HG03135 (cell line): ENCODE results near the gene CNOT8.
"Not testable (repeated sequence)": the region's sequence is repeated elsewhere in the genome, so short reads cannot be mapped to it uniquely, and the experiment has no call there.

Source experiments
- ATAC-seq: cut with Tn5 transposase; IDR thresholded peaks from one replicate; pipeline ENCODE4 v1.9.1; 2021; ENCODE audit warnings: mild to moderate bottlenecking, moderate library complexity; ENCODE audit not compliant: unreplicated experiment

CNOT8 gene

DNA sequence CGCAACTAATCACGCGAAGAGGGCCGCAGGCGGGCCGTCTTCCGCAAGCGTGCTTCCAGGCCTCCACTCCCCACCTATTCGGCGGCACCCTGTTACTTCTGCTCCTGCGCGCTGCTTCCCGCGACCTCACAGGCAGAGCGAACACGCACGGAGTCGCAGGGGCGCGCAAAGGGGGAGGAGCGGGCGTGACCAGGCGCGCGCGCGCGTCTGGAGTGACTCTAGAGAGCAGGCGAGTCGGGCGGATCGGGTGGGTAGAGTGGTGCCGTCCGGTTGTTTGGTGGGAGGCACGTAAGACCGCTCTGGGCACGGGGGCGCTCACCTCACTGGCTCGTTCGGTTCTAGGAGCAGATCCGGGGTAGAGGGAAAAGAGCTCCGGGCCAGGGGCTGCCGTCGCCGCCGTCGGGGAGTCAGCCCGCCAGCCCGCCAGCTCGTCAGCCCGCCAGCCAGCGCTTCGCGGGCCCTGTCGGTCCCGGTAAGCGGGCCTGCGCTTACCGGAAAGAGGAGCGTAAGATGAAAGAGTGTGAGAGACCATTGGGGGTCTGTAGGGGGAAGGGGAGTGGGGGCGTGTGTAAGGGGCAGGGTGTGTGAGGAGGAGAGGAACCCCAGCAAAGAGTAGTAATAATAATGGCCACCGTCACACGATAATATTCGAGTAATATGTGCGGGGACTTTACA lies at the start of gene CNOT8:
TSS of gene CNOT8 (plus strand) at position 331 of the 675 bp plus-strand sequence. CDS start 4,652 bp downstream, outside the sequence.
- peak; percentile 80 for ATAC-seq

DNA sequence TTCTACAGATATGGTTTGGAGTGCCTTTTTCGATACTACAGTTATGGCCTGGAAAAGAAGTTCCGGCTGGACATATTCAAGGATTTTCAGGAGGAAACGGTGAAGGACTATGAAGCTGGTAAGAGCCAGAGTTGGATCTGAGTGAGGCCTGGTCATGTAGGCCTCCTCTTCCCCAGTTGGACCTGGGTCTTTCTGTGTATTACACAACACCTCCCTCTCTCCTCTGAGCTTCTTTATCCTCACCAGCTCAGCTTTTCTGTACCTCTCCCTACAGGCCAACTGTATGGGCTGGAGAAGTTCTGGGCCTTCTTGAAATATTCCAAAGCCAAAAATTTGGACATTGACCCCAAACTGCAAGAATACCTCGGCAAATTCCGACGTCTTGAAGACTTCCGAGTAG lies 47.2 kb upstream of the CNOT8 start:
- ATAC-seq: no peak

- no peak for ATAC-seq
Measured at GRCh38 chr5:154811653-154812465, 46.6 kb upstream of the CNOT8 start.

GRCh38 chr5:154813158-154813557 lies 45.3 kb upstream of the CNOT8 start:
- no peak for ATAC-seq

- ATAC-seq: no peak
Measured at GRCh38 chr5:154813736-154814135, 44.7 kb upstream of the CNOT8 start.

- ATAC-seq: no peak
Measured at GRCh38 chr5:154815025-154815424, 43.4 kb upstream of the CNOT8 start.

- ATAC-seq: no peak
Measured at GRCh38 chr5:154815684-154816247, 42.7 kb upstream of the CNOT8 start.

DNA sequence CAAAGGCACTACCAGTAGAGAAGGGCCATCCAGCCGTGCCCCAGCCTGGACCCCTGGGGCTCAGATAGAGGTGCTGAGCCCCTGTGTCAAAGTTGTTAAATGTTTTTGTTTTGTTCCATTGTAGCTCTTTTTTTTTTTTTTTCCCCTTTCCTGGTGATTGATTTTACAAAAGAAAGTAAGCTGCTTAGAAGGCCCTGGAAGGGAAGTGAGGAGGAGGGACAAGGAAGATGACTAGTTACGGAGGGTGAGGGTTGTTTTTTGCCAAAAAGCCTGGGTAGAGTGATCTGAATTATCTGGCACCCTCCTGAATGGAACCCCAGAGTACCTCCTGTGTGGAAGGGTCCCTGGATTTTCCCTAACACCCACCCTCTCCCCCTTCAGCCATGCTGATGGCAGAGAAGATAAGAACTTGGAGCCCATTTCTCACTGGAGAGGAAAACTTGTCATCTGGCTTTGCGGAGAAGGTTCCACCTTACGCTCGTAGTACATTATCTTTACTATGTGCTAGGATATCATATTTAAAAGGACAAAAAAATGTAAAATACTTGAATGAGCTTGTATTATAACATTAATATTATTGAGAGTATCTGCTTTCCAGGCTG lies 41.4 kb upstream of the CNOT8 start:
- no peak for ATAC-seq

- no peak for ATAC-seq
Measured at GRCh38 chr5:154817815-154818214, 40.6 kb upstream of the CNOT8 start.

GRCh38 chr5:154818471-154819116 lies 39.8 kb upstream of the CNOT8 start:
- ATAC-seq: no peak

DNA sequence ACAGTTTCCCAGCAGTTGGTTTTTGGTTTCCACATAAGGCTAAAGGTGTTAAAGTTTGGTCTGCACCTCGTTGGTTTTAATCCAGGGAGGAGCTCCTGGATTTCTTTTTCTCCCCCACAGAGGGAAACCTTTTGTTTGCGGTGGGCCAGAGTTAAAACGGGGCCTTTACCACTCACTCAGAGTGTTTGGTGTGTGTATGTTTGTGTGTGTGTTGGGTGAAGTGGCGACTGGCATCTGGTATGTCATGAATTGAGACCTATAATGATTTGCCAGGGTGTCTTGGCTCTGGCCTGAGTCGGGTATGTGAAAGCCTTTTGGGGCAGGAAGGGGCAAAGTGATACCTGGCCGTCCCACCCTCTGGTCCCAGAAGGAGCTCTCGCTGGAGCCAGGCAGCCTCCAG lies 38.9 kb upstream of the CNOT8 start:
- no peak for ATAC-seq

GRCh38 chr5:154820383-154820782 lies 38.0 kb upstream of the CNOT8 start:
- no peak for ATAC-seq

- ATAC-seq: not testable (repeated sequence)
Measured at GRCh38 chr5:154822896-154823295, 35.5 kb upstream of the CNOT8 start.

GRCh38 chr5:154823605-154824004 lies 34.8 kb upstream of the CNOT8 start:
- no peak for ATAC-seq

- ATAC-seq: no peak
Measured at GRCh38 chr5:154824070-154824469, 34.4 kb upstream of the CNOT8 start.

DNA sequence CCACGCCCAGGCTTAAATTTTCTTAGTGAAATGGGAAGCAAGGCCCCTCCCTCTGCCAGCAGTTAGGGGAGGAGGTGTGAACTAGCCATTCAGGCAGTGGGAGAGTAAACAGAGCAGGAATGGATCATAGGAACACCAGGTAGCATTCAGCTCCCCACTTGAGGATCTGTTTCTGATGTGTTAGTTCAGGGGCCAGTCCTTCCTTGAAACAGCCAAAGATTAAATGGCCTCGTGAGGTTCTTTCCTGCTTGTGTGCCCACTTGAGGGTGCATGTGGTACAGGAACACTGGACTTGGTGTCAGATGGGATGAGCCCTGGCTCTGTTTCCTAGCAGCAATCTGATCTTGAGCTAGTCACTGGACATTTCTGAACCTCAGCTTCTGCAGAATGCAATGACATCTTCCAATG lies 29.2 kb upstream of the CNOT8 start:
- no peak for ATAC-seq

- no peak for ATAC-seq
Measured at GRCh38 chr5:154829589-154830218, 28.7 kb upstream of the CNOT8 start.

- no peak for ATAC-seq
Measured at GRCh38 chr5:154830219-154830595, 28.2 kb upstream of the CNOT8 start.

DNA sequence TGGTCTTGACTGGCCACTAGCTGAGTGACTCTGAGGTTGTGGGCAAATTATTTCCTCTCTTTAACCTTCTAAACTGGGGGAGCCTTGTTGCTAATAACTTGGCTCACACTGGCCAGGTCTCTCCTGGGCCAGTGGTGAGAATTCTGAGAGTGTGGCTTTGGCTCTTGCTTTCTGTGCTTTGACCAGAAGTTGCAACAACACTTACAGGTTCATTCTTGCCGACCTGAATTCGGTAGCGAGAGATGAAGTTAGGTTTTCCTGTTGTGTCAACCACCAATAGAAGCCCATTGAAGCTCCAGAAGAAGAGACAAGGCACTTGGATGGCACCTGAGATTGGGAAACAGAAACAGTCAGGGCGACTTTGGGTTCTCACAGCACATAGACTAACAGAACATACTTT lies 27.8 kb upstream of the CNOT8 start:
- no peak for ATAC-seq

- ATAC-seq: no peak
Measured at GRCh38 chr5:154831451-154831850, 27.0 kb upstream of the CNOT8 start.

DNA sequence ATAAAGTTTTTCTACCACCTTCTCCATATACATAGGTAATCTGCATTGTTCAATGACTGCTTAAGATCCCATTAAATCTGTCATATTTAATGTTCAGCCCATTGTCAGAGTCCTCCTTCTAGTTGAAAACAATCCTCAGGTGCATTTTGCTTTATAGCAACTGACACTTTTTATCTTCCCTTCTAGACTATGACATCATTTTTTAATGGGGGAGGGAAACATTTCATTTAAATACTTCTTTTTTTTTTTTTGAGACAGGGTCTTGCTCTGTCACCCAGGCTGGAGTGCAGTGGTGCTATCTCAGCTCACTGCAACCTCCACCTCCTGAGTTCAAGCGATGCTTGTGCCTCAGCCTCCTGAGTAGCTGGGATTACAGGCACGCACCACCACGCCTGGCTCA lies 25.6 kb upstream of the CNOT8 start:
- ATAC-seq: not testable (repeated sequence)
